AG10803 (cell line): ENCODE results near the gene TCF25.

Experiments used
- DNase-seq: peaks from one replicate; pipeline ENCODE4 v3.0.0; 2010; ENCODE audit warnings: low read depth
- H3K4me3 ChIP-seq: 2 replicates; pipeline ENCODE4 v1.5.1; 2011; ENCODE audit warnings: mild to moderate bottlenecking, low read length, control low read depth
- CTCF ChIP-seq: conservative IDR thresholded peaks from 2 replicates; pipeline ENCODE4 v1.5.1; 2011; ENCODE audit warnings: mild to moderate bottlenecking, low read length, control low read depth, inconsistent platforms

The TCF25 gene

GRCh38 chr16:89862732-89863131, 10.7 kb upstream of the TCF25 start:
- TF ChIP-seq CTCF = no peak
- no peak for DNase-seq

GRCh38 chr16:89863741-89864526, 9.5 kb upstream of the TCF25 start:
- DNase-seq = peak; percentile 37

More at GRCh38 chr16:89862732-89863131, 10.7 kb upstream of the TCF25 start:
- no peak overlapping the region for H3K4me3 ChIP-seq

GRCh38 chr16:89864527-89864820, 8.9 kb upstream of the TCF25 start:
- DNase-seq = peak; percentile 12
- no peak for TF ChIP-seq CTCF
- H3K4me3 ChIP-seq = no peak overlapping the region

More at GRCh38 chr16:89863741-89864526, 9.5 kb upstream of the TCF25 start:
- no peak for TF ChIP-seq CTCF
- no peak overlapping the region for H3K4me3 ChIP-seq

GRCh38 chr16:89867918-89868317, 5.5 kb upstream of the TCF25 start:
- no peak overlapping the region for H3K4me3 ChIP-seq
- no peak for TF ChIP-seq CTCF
- DNase-seq = no peak

GRCh38 chr16:89869911-89870310, 3.5 kb upstream of the TCF25 start:
- DNase-seq = no peak
- TF ChIP-seq CTCF = no peak
- no peak overlapping the region for H3K4me3 ChIP-seq

GRCh38 chr16:89870440-89870839, 3.0 kb upstream of the TCF25 start:
- no peak for TF ChIP-seq CTCF

GRCh38 chr16:89871895-89872294, 1.5 kb upstream of the TCF25 start:
- TF ChIP-seq CTCF = no peak
- DNase-seq = no peak

More at GRCh38 chr16:89870440-89870839, 3.0 kb upstream of the TCF25 start:
- no peak for DNase-seq
- no peak overlapping the region for H3K4me3 ChIP-seq

More at GRCh38 chr16:89871895-89872294, 1.5 kb upstream of the TCF25 start:
- H3K4me3 ChIP-seq = no peak overlapping the region
